Tibial artery (tissue), 4 donors: ENCODE data around the gene MCC.

Experiments
- DNase-seq, 2 donors: peaks; one replicate each; pipeline ENCODE4 v3.0.0-alpha.2; 2019
- H3K27ac ChIP-seq, 2 donors: fragments of 200-600 bp; sonication (generic) in 1 of 2; 1 replicate in 1 of 2; 2 replicates in 1 of 2; pipeline ENCODE4 v1.5.1; 2018 to 2019; ENCODE audit warnings: mild to moderate bottlenecking in 1 of 2
- H3K27me3 ChIP-seq, 2 donors: fragments of 200-600 bp; sonication (generic) in 1 of 2; one replicate each; pipeline versions ENCODE4 v1.5.1 to v1.6.0; 2016 to 2019
- H3K36me3 ChIP-seq, 3 donors: fragments of 200-600 bp; sonication (generic) in 2 of 3; one replicate each; pipeline ENCODE4 v1.5.1; 2016 to 2019; ENCODE audit warnings: mild to moderate bottlenecking in 2 of 3
- H3K4me1 ChIP-seq, 4 donors: fragments of 200-600 bp; sonication (generic) in 2 of 4; 1 replicate in 3 of 4; 2 replicates in 1 of 4; pipeline ENCODE4 v1.5.1; 2016 to 2019
- H3K4me3 ChIP-seq, 2 donors: fragments of 200-600 bp; sonication (generic) in 1 of 2; 1 replicate in 1 of 2; 2 replicates in 1 of 2; pipeline ENCODE4 v1.5.1; 2018 to 2019; ENCODE audit warnings: mild to moderate bottlenecking in 2 of 2
- H3K9me3 ChIP-seq, 3 donors: fragments of 200-600 bp; sonication (generic) in 1 of 3; one replicate each; pipeline ENCODE4 v1.5.1; 2016 to 2019
- CTCF ChIP-seq, 2 experiments: fragments of 200-600 bp in 1 of 2; fragments of 450-650 bp in 1 of 2; IDR thresholded peaks; one replicate each; pipeline ENCODE4 v1.5.1; 2017 to 2019; ENCODE audit warnings: antibody characterized with exemption in 2 of 2, mild to moderate bottlenecking in 1 of 2, moderate library complexity in 1 of 2
- intact Hi-C: fragments of 100-400 bp; cut with DNase I; formaldehyde crosslinking; loops from one replicate; pipeline ENCODE4 v1.15.0; 2023; ENCODE audit warnings: low total_unique reads

Gene MCC

GRCh38 chr5:113267361-113267900 lies 220.8 kb downstream of the MCC start:
- no peak for TF ChIP-seq CTCF (IDR thresholded peaks at IDR 0.05)
- Histone ChIP-seq H3K27ac (no peak overlapping the region), H3K4me1 (peaks cover 0 to 4% (median 0%) of the 10 kb centered on the region in 4 donors), H3K9me3 (no peaks in the 10 kb centered on the region), H3K4me3 (no peak overlapping the region), H3K27me3 (no peaks in the 10 kb centered on the region), H3K36me3 (no peaks in the 10 kb centered on the region)
- intact Hi-C loops, result no loop called here
- DNase-seq, result no peak

DNA sequence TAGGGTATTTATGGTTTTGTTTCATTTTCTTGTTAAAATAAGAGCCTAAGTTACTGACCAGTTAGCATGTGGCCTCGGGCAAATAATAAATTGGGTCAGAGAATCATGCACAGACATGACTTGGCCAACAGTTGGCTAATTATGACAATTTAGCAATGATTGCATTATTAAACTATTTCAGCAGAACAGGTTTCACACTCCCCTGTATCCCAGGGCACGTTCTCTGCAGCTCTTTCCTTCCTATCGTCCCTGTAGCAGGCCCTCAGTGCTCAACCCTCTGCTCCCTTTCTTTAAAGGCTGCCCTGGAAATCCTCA lies 221.4 kb downstream of the MCC start:
- Histone ChIP-seq H3K27ac (no peak overlapping the region), H3K9me3 (no peaks in the 10 kb centered on the region), H3K27me3 (no peaks in the 10 kb centered on the region), H3K4me1 (peaks cover 0 to 4% (median 0%) of the 10 kb centered on the region in 4 donors), H3K4me3 (no peak overlapping the region), H3K36me3 (no peaks in the 10 kb centered on the region)
- TF ChIP-seq CTCF (IDR thresholded peaks at IDR 0.05), result no peak
- no peak for DNase-seq
- intact Hi-C loops, result no loop called here

- intact Hi-C loops, result no loop called here
- Histone ChIP-seq H3K4me1 (peaks cover 0 to 4% (median 0%) of the 10 kb centered on the region in 4 donors), H3K9me3 (no peaks in the 10 kb centered on the region), H3K27ac (no peak overlapping the region), H3K36me3 (no peaks in the 10 kb centered on the region), H3K4me3 (no peak overlapping the region), H3K27me3 (no peaks in the 10 kb centered on the region)
- no peak for TF ChIP-seq CTCF (IDR thresholded peaks at IDR 0.05)
- DNase-seq, result no peak
These were observed 221.9 kb downstream of the MCC start for GRCh38 chr5:113266227-113266912.

DNA sequence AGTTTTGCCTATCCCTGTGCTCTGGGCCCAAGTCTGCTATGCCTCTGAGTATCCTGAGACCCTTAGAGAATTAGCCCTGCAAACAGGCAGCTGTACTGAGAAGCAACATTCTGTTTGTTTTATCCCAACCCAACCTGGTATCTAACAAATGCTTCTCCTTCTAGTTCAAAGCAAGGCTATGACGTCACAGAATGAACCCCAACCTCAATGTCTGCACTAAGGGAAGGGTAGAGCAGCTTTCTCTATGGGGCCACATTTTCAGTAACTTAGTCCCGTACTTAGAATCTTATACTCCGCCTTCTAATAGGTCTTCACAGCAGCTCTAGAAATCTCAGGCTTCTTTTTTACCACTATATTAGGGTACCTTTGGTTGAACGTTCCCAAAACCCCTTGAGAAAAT lies 223.1 kb downstream of the MCC start:
- no peak overlapping the region for H3K4me3 ChIP-seq
- intact Hi-C loops, result no loop called here
- DNase-seq, result no peak

GRCh38 chr5:113264046-113264445 lies 224.2 kb downstream of the MCC start:
- no peaks in the 10 kb centered on the region for H3K27me3 ChIP-seq
- H3K36me3 ChIP-seq, result no peaks in the 10 kb centered on the region
- H3K4me1 ChIP-seq, result peaks cover 0 to 4% (median 0%) of the 10 kb centered on the region in 4 donors
- no peak for TF ChIP-seq CTCF (IDR thresholded peaks at IDR 0.05)
- intact Hi-C loops, result no loop called here
- H3K9me3 ChIP-seq, result no peaks in the 10 kb centered on the region
- no peak for DNase-seq
- no peak overlapping the region for H3K27ac ChIP-seq
- H3K4me3 ChIP-seq, result no peak overlapping the region

More for the DNA sequence above, 223.1 kb downstream of the MCC start:
- Histone ChIP-seq H3K9me3 (no peaks in the 10 kb centered on the region), H3K27ac (no peak overlapping the region), H3K27me3 (no peaks in the 10 kb centered on the region), H3K4me1 (peaks cover 0 to 4% (median 0%) of the 10 kb centered on the region in 4 donors), H3K36me3 (no peaks in the 10 kb centered on the region)
- TF ChIP-seq CTCF (IDR thresholded peaks at IDR 0.05), result no peak
